Endothelial cell of umbilical vein (primary cell): ENCODE data around the gene DHX30. TPM values are rescaled to one million over a fixed set of nuclear protein-coding genes. Genes with fewer than 3 reads are reported as not detected.

Experiments used
- BruUV-seq: library from RNA; stranded (reverse); fragments of 400-500 nt; replicated peaks from 2 replicates; lab custom pipeline; 2021; lab: Mats Ljungman, UMichigan
- CTCF ChIA-PET: fragments of 300-600, 350-600 bp; sonication (Branson Sonifier 250); formaldehyde crosslinking; loops from one replicate; lab custom pipeline; 2021; ENCODE audit warnings: antibody characterized with exemption, inconsistent platforms; lab: Charles Lee
- POLR2A ChIA-PET: fragments of 300-600, 350-600 bp; sonication (Branson Sonifier 250); formaldehyde crosslinking; loops from one replicate; lab custom pipeline; 2021; ENCODE audit warnings: antibody characterized with exemption, inconsistent platforms; lab: Charles Lee
- DNase-seq: peaks from one replicate; pipeline ENCODE4 v3.0.0-alpha.2; 2011; ENCODE audit warnings: low read depth, low spot score
- FAIRE-seq: peaks from 2 replicates; lab custom pipeline; 2011; peaks lifted over from hg19 to GRCh38; lab: Jason Lieb, UNC
- H2AFZ ChIP-seq: 2 replicates; pipeline ENCODE4 v1.6.0; 2012; ENCODE audit warnings: low read depth, low read length, control low read depth, inconsistent platforms
- H3K27ac ChIP-seq: 2 replicates; pipeline ENCODE4 v1.5.1; 2011; ENCODE audit warnings: low read depth, mild to moderate bottlenecking, control low read depth, low read length, moderate library complexity; ENCODE audit not compliant: insufficient read depth
- H3K27me3 ChIP-seq, 2 experiments: 2 replicates each; pipeline versions ENCODE4 v1.6.0 to v1.6.1; 2011; ENCODE audit warnings: low read length in 2 of 2, mixed read lengths in 1 of 2; ENCODE audit not compliant: control insufficient read depth in 2 of 2, insufficient read depth in 2 of 2
- H3K36me3 ChIP-seq, 2 experiments: 2 replicates in 1 of 2; 3 replicates in 1 of 2; pipeline ENCODE4 v1.5.1; 2011; ENCODE audit warnings: low read length in 2 of 2, mild to moderate bottlenecking in 1 of 2, moderate library complexity in 1 of 2; ENCODE audit not compliant: control insufficient read depth in 2 of 2, insufficient read depth in 2 of 2; ENCODE audit errors: extremely low read depth in 1 of 2
- H3K4me1 ChIP-seq: 3 replicates; pipeline ENCODE4 v1.5.1; 2011; ENCODE audit warnings: mild to moderate bottlenecking, low read length; ENCODE audit not compliant: control insufficient read depth, insufficient read depth; ENCODE audit errors: extremely low read depth
- H3K4me2 ChIP-seq: 2 replicates; pipeline ENCODE4 v1.6.1; 2011; ENCODE audit warnings: low read length, control low read depth, mixed read lengths; ENCODE audit not compliant: insufficient read depth
- H3K4me3 ChIP-seq, 3 experiments: fragments of 200-600 bp in 1 of 3; sonication (generic), shearing (Covaris generic) in 1 of 3; replicated peaks in 1 of 3; 2 replicates each; pipeline ENCODE4 v1.5.1; 2011 to 2016; ENCODE audit warnings: control low read depth in 3 of 3, low read length in 3 of 3, mild to moderate bottlenecking in 2 of 3, inconsistent platforms in 1 of 3, low read depth in 1 of 3, moderate library complexity in 1 of 3; ENCODE audit not compliant: insufficient read depth in 1 of 3
- H3K79me2 ChIP-seq: 2 replicates; pipeline ENCODE4 v1.6.0; 2012; ENCODE audit warnings: low read length, inconsistent platforms; ENCODE audit not compliant: control insufficient read depth, insufficient read depth
- H3K9ac ChIP-seq: replicated peaks from 2 replicates; pipeline ENCODE3; 2011; ENCODE audit warnings: low read length, control low read depth; ENCODE audit not compliant: insufficient read depth; ENCODE audit errors: extremely low read depth
- H3K9me1 ChIP-seq: replicated peaks from 3 replicates; pipeline ENCODE4 v1.6.0; 2011; ENCODE audit warnings: mild to moderate bottlenecking, low read length; ENCODE audit not compliant: control insufficient read depth, insufficient read depth; ENCODE audit errors: extremely low read depth
- H3K9me3 ChIP-seq: replicated peaks from 2 replicates; pipeline ENCODE4 v1.5.1; 2012; ENCODE audit warnings: low read length, inconsistent platforms; ENCODE audit not compliant: control insufficient read depth, insufficient read depth
- H4K20me1 ChIP-seq: replicated peaks from 2 replicates; pipeline ENCODE3; 2011; ENCODE audit warnings: mild to moderate bottlenecking, low read length; ENCODE audit not compliant: control insufficient read depth, insufficient read depth; ENCODE audit errors: extremely low read depth
- CTCF ChIP-seq, 2 donors: IDR thresholded peaks; 1 replicate in 1 of 2; 2 replicates in 1 of 2; pipeline ENCODE4 v1.5.1; 2011; ENCODE audit warnings: low read length in 2 of 2, mild to moderate bottlenecking in 2 of 2, moderate library complexity in 2 of 2, control low read depth in 1 of 2, inconsistent platforms in 1 of 2, low read depth in 1 of 2; ENCODE audit not compliant: insufficient read depth in 1 of 2; ENCODE audit errors: extremely low read depth in 1 of 2
- EZH2 ChIP-seq: IDR thresholded peaks from 2 replicates; pipeline ENCODE4 v1.6.1; 2012; ENCODE audit warnings: borderline replicate concordance, low read depth, mild to moderate bottlenecking, moderate library complexity, low read length, inconsistent platforms; ENCODE audit not compliant: severe bottlenecking
- FOS ChIP-seq: IDR thresholded peaks from 2 replicates; pipeline ENCODE4 v1.6.1; 2011; ENCODE audit warnings: mild to moderate bottlenecking, low read length, moderate library complexity, borderline replicate concordance; ENCODE audit not compliant: insufficient read depth
- GATA2 ChIP-seq: IDR thresholded peaks from 2 replicates; pipeline ENCODE4 v1.7.0; 2011; ENCODE audit warnings: low read depth, mild to moderate bottlenecking, moderate library complexity, mixed read lengths, low read length; ENCODE audit not compliant: insufficient read length, insufficient read depth
- JUN ChIP-seq: IDR thresholded peaks from 2 replicates; pipeline ENCODE4 v1.6.1; 2011; ENCODE audit warnings: borderline replicate concordance, low read depth; ENCODE audit not compliant: insufficient read length, insufficient read depth
- MAX ChIP-seq: IDR thresholded peaks from 2 replicates; pipeline ENCODE4 v1.6.1; 2011; ENCODE audit not compliant: insufficient read depth, insufficient read length
- MYC ChIP-seq: IDR thresholded peaks from one replicate; pipeline ENCODE4 v1.6.1; 2011; ENCODE audit warnings: mild to moderate bottlenecking, low read depth, low read length
- POLR2A ChIP-seq: IDR thresholded peaks from 2 replicates; pipeline ENCODE4 v1.6.1; 2012; ENCODE audit warnings: low read depth, mild to moderate bottlenecking, control low read depth, low read length
- POLR2AphosphoS5 ChIP-seq: IDR thresholded peaks from 2 replicates; pipeline ENCODE4 v1.6.1; 2012; ENCODE audit warnings: low read depth, mild to moderate bottlenecking, control low read depth, low read length, moderate library complexity; ENCODE audit not compliant: insufficient read depth
- dilution Hi-C: fragments of 300-500 bp; cut with MboI; formaldehyde crosslinking; loops from one replicate; pipeline ENCODE4 v1.15.0; 2019; ENCODE audit warnings: low sequenced_read_pairs; ENCODE audit not compliant: extremely low pct_ligation_motif_present
- intact Hi-C: fragments of 100-400 bp; cut with micrococcal nuclease; formaldehyde crosslinking; loops from one replicate; pipeline ENCODE4 v1.10.0; 2022
- polyA plus RNA-seq, 4 experiments: library from polyadenylated mRNA; depleted of rRNA in 3 of 4; stranded (reverse) in 3 of 4; unstranded in 1 of 4; fragments of >200 nt; gene quantifications; 2 replicates each; pipeline versions ENCODE4 v1.2.1 to v1.2.3, GENCODE V29; 2011 to 2012; ENCODE audit warnings: missing spikeins in 1 of 4
- total RNA-seq: library from RNA; stranded (reverse); gene quantifications from 2 replicates; pipeline ENCODE4 v1.2.3, GENCODE V29; 2021

Gene DHX30
- total and polyA plus RNA-seq, 2 donors (not counting 3 experiments of a cell fraction or from before 2014, with no cell fraction given): 79.0 to 86.9 TPM

- dilution Hi-C loops: no loop called here
- Histone ChIP-seq H3K36me3 (no peaks in the 10 kb centered on the region), H3K27me3 (no peaks in the 10 kb centered on the region), H3K27ac (no peak overlapping the region), H3K79me2 (no peaks in the 10 kb centered on the region), H3K9me1 (no peaks in the 10 kb centered on the region), H3K4me2 (no peak overlapping the region), H3K9ac (no peak overlapping the region), H3K9me3 (no peaks in the 10 kb centered on the region), H4K20me1 (no peaks in the 10 kb centered on the region), H2AFZ (no peak overlapping the region), H3K4me1 (no peaks in the 10 kb centered on the region), H3K4me3 (no peak overlapping the region)
- DNase-seq (no peak), FAIRE-seq (no peak)
- intact Hi-C loops: no loop called here
- ChIA-PET POLR2A (no interaction called here), CTCF (interaction anchor here (0.6 to 1.4 kb wide), 2 partner anchors 30 to 272 kb away, joined by 4 to 7 read pairs; no protein-coding TSS in a partner anchor)
- BruUV-seq: no TSS peak
- no peak for TF ChIP-seq POLR2AphosphoS5
- TF ChIP-seq POLR2A: no peak
- TF ChIP-seq FOS: no peak
- no peak for TF ChIP-seq CTCF (IDR thresholded peaks at IDR 0.05; ENCODE audit: extremely low read depth in 1 of 2, insufficient read depth in 1 of 2, low read depth in 1 of 2, low read length in 2 of 2)
- TF ChIP-seq JUN: no peak
- no peak for TF ChIP-seq MAX
- TF ChIP-seq EZH2: no peak
- no peak for TF ChIP-seq MYC
- TF ChIP-seq GATA2: no peak
These were observed 8.4 kb upstream of the DHX30 start for GRCh38 chr3:47794544-47794943.
